H1 (cell line): ENCODE measurements around the gene VIPR1. TPM values are rescaled to one million over a fixed set of nuclear protein-coding genes. Genes with fewer than 3 reads are reported as not detected.

ENCODE experiments used
- CTCF ChIA-PET: fragments of 300-600 bp; sonication (Branson Sonifier 250); formaldehyde crosslinking; loops from one replicate; lab custom pipeline; 2021; ENCODE audit not compliant: partially characterized antibody; lab: Charles Lee
- POLR2A ChIA-PET: fragments of 300-600 bp; sonication (Branson Sonifier 250); formaldehyde crosslinking; loops from one replicate; lab custom pipeline; 2021; ENCODE audit warnings: inconsistent platforms; ENCODE audit not compliant: partially characterized antibody; lab: Charles Lee
- DNase-seq, 2 experiments: peaks; one replicate each; pipeline versions ENCODE4 v3.0.0 to v3.0.0-alpha.2; 2010 to 2022; ENCODE audit warnings: low spot score in 2 of 2, low read depth in 1 of 2, mixed read lengths in 1 of 2
- FAIRE-seq: peaks from 2 replicates; lab custom pipeline; 2011; peaks lifted over from hg19 to GRCh38; lab: Jason Lieb, UNC
- H2AFZ ChIP-seq: 2 replicates; pipeline ENCODE4 v1.8.1; 2012; ENCODE audit warnings: low read length, inconsistent platforms
- H2AK5ac ChIP-seq: 2 replicates; pipeline ENCODE4 v1.6.1; 2013; ENCODE audit warnings: low read depth, low read length
- H2BK120ac ChIP-seq: replicated peaks from 2 replicates; pipeline ENCODE3; 2013; ENCODE audit warnings: low read depth, low read length, inconsistent platforms
- H2BK12ac ChIP-seq: 2 replicates; pipeline ENCODE4 v1.6.1; 2013; ENCODE audit warnings: low read depth, low read length
- H2BK15ac ChIP-seq: 2 replicates; pipeline ENCODE4 v1.6.1; 2013; ENCODE audit warnings: low read length
- H2BK20ac ChIP-seq: 2 replicates; pipeline ENCODE4 v1.6.1; 2013; ENCODE audit warnings: low read length
- H2BK5ac ChIP-seq: 2 replicates; pipeline ENCODE4 v1.6.1; 2013; ENCODE audit warnings: low read depth, low read length
- H3K14ac ChIP-seq: 2 replicates; pipeline ENCODE4 v1.6.1; 2013; ENCODE audit warnings: inconsistent platforms; ENCODE audit not compliant: insufficient read length
- H3K18ac ChIP-seq: 2 replicates; pipeline ENCODE4 v1.6.1; 2013; ENCODE audit warnings: low read length; ENCODE audit errors: extremely low read depth
- H3K23ac ChIP-seq: 2 replicates; pipeline ENCODE4 v1.6.1; 2013; ENCODE audit warnings: inconsistent platforms; ENCODE audit not compliant: insufficient read length
- H3K23me2 ChIP-seq: 2 replicates; pipeline ENCODE4 v1.6.1; 2013; ENCODE audit warnings: low read depth, low read length
- H3K27ac ChIP-seq: 2 replicates; pipeline ENCODE4 v1.6.1; 2011; ENCODE audit warnings: low read depth, low read length, inconsistent platforms
- H3K27me3 ChIP-seq, 4 experiments: replicated peaks in 1 of 4; 1 replicate in 1 of 4; 2 replicates in 3 of 4; pipeline versions ENCODE4 v1.6.1 to v1.8.1; 2011 to 2013; ENCODE audit warnings: low read length in 3 of 4, mild to moderate bottlenecking in 3 of 4, inconsistent platforms in 2 of 4, mixed read lengths in 2 of 4, moderate library complexity in 1 of 4; ENCODE audit not compliant: control insufficient read depth in 3 of 4, insufficient read depth in 3 of 4; ENCODE audit errors: extremely low read depth in 1 of 4
- H3K36me3 ChIP-seq, 4 experiments: 2 replicates each; pipeline versions ENCODE4 v1.6.1 to v1.8.1; 2011 to 2013; ENCODE audit warnings: mild to moderate bottlenecking in 4 of 4, low read length in 3 of 4, moderate library complexity in 2 of 4, control low read depth in 1 of 4, inconsistent platforms in 1 of 4; ENCODE audit not compliant: insufficient read depth in 4 of 4, control insufficient read depth in 2 of 4
- H3K4ac ChIP-seq: replicated peaks from 2 replicates; pipeline ENCODE3; 2013; ENCODE audit warnings: low read length, low read depth, mixed read lengths, inconsistent platforms; ENCODE audit not compliant: insufficient read length
- H3K4me1 ChIP-seq, 4 experiments: replicated peaks in 1 of 4; 1 replicate in 1 of 4; 2 replicates in 3 of 4; pipeline versions ENCODE4 v1.6.1 to v1.8.1; 2011 to 2013; ENCODE audit warnings: low read length in 3 of 4, inconsistent platforms in 2 of 4, mixed read lengths in 1 of 4; ENCODE audit not compliant: insufficient read depth in 4 of 4, control insufficient read depth in 3 of 4
- H3K4me2 ChIP-seq, 2 experiments: 2 replicates each; pipeline versions ENCODE4 v1.6.1 to v1.8.1; 2011 to 2013; ENCODE audit warnings: low read depth in 2 of 2, low read length in 2 of 2, control low read depth in 1 of 2, inconsistent platforms in 1 of 2, mild to moderate bottlenecking in 1 of 2; ENCODE audit not compliant: insufficient read depth in 1 of 2
- H3K4me3 ChIP-seq, 4 experiments: fragments of 200-600, 300-600 bp in 1 of 4; sonication (generic), shearing (Covaris generic), sonication (Bioruptor Twin) in 1 of 4; 2 replicates each; pipeline versions ENCODE4 v1.5.1 to v1.8.1; 2011 to 2016; ENCODE audit warnings: low read length in 4 of 4, low read depth in 3 of 4, control low read depth in 2 of 4, inconsistent platforms in 2 of 4, mild to moderate bottlenecking in 2 of 4, mixed read lengths in 1 of 4, moderate library complexity in 1 of 4; ENCODE audit not compliant: insufficient read depth in 2 of 4; ENCODE audit errors: extremely low read depth in 1 of 4
- H3K56ac ChIP-seq: replicated peaks from 2 replicates; pipeline ENCODE3; 2013; ENCODE audit warnings: low read depth, mild to moderate bottlenecking, mixed read lengths, low read length, inconsistent platforms; ENCODE audit not compliant: insufficient read length
- H3K79me1 ChIP-seq: 2 replicates; pipeline ENCODE4 v1.6.1; 2013; ENCODE audit warnings: low read depth, low read length, control low read depth
- H3K79me2 ChIP-seq, 2 experiments: 2 replicates each; pipeline versions ENCODE4 v1.6.1 to v1.8.1; 2012 to 2013; ENCODE audit warnings: low read length in 2 of 2, mild to moderate bottlenecking in 2 of 2, inconsistent platforms in 1 of 2; ENCODE audit not compliant: insufficient read depth in 2 of 2, control insufficient read depth in 1 of 2
- H3K9ac ChIP-seq, 4 experiments: replicated peaks in 1 of 4; 1 replicate in 1 of 4; 2 replicates in 3 of 4; pipeline versions ENCODE4 v1.6.1 to v1.8.1; 2011 to 2013; ENCODE audit warnings: low read depth in 3 of 4, low read length in 3 of 4, control low read depth in 2 of 4, mild to moderate bottlenecking in 2 of 4, moderate library complexity in 2 of 4, inconsistent platforms in 1 of 4; ENCODE audit errors: extremely low read depth in 1 of 4
- H3K9me3 ChIP-seq, 2 experiments: 2 replicates each; pipeline versions ENCODE4 v1.6.1 to v1.8.1; 2012 to 2013; ENCODE audit warnings: mild to moderate bottlenecking in 2 of 2, moderate library complexity in 2 of 2, control low read depth in 1 of 2, inconsistent platforms in 1 of 2, low read depth in 1 of 2, low read length in 1 of 2, mixed read lengths in 1 of 2; ENCODE audit not compliant: insufficient read depth in 2 of 2
- H4K20me1 ChIP-seq, 2 experiments: replicated peaks in 1 of 2; 2 replicates each; pipeline versions ENCODE3 to v1.8.1; 2011 to 2013; ENCODE audit warnings: inconsistent platforms in 2 of 2, low read length in 2 of 2, mild to moderate bottlenecking in 1 of 2; ENCODE audit not compliant: insufficient read depth in 2 of 2, control insufficient read depth in 1 of 2
- H4K5ac ChIP-seq: 2 replicates; pipeline ENCODE4 v1.6.1; 2013; ENCODE audit warnings: low read length, low read depth, mixed read lengths, inconsistent platforms; ENCODE audit not compliant: insufficient read length
- H4K8ac ChIP-seq: 2 replicates; pipeline ENCODE4 v1.8.0; 2013; ENCODE audit warnings: mild to moderate bottlenecking, moderate library complexity, low read length, inconsistent platforms; ENCODE audit not compliant: insufficient read depth; ENCODE audit errors: extremely low read depth
- H4K91ac ChIP-seq: replicated peaks from 2 replicates; pipeline ENCODE3; 2013; ENCODE audit warnings: low read length, mixed read lengths, inconsistent platforms; ENCODE audit not compliant: insufficient read length
- GABPA ChIP-seq: IDR thresholded peaks from 2 replicates; pipeline ENCODE4 v1.6.1; 2011; ENCODE audit warnings: mild to moderate bottlenecking, low read length, moderate library complexity, borderline replicate concordance; ENCODE audit not compliant: insufficient read depth
- KDM1A ChIP-seq: fragments of 200-600, 300-600 bp; sonication (generic); IDR thresholded peaks from 2 replicates; pipeline ENCODE4 v1.7.1; 2016; ENCODE audit warnings: mild to moderate bottlenecking, low read length, borderline replicate concordance
- WGBS, 2 experiments: shearing (Covaris generic) in 1 of 2; methylation state at CpG; one replicate each; pipeline versions ENCODE4 v1.1.6 to v1.1.7; 2013 to 2015; ENCODE audit warnings: low lambda C conversion rate in 2 of 2, mixed read lengths in 2 of 2, inconsistent platforms in 1 of 2, low coverage in 1 of 2, missing lambda C conversion rate in 1 of 2; ENCODE audit not compliant: insufficient replicate concordance in 2 of 2, insufficient coverage in 1 of 2, insufficient read length in 1 of 2; ENCODE audit errors: extremely low coverage in 1 of 2, missing lambda C conversion rate in 1 of 2; 5-methylcytosine and 5-hydroxymethylcytosine counted together
- polyA plus RNA-seq, 7 experiments: library from polyadenylated mRNA; depleted of rRNA in 3 of 7; stranded (reverse) in 5 of 7; unstranded in 2 of 7; fragments of >200 nt in 5 of 7; fragments of 200-250 nt in 2 of 7; gene quantifications; 1 replicate in 5 of 7; 2 replicates in 1 of 7; 4 replicates in 1 of 7; pipeline versions ENCODE4 v1.2.1 to v1.2.3, GENCODE V29; 2011 to 2013; ENCODE audit warnings: missing spikeins in 2 of 7, mixed read lengths in 2 of 7
- total RNA-seq: library from RNA; stranded (reverse); fragmentation: NEBNext Ultra II Directional; extraction: Animal tissue kit (Norgen Biotek cat#: 25700); gene quantifications from 2 replicates; pipeline ENCODE4 v1.2.1, GENCODE V29; 2021

VIPR1 gene
- total and polyA plus RNA-seq, 2 of the 8 experiments (the other 6 are each of a cell fraction or from before 2014, with no cell fraction given) = 7.8 to 10.1 TPM

DNA sequence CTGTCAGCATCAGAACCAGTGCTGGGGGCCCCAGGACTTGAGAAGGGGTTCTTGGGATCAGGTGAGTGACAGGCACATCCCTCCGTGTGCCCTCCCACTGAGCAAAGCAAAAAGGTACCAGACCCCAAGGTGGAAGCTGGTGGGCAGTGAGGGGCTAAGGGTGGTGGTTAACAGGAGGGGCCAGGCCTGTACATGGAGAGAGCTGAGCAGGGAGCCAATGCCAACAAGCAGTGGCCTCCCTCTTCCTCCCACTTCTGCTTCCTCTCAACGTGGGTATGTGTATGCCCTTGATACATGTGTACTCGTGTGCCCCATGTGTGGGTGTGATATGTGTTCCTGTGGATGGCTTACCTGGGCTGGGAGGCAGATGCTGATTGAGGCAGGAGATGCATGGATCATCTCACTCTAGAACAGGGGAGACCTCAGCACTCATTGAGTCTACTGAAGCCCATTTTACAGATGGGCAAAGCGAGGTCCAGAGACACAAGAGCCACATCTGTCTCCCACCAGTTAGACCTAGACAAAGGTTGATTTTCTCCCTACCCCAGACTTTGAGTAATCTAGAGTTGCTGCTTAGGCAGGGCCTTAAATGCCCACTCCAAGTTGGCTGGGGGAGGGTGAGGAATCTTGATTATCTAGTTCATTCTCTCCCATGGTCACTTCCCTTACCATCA is 945 bp downstream of the VIPR1 start:
- H3K79me2 ChIP-seq = no peaks in the 10 kb centered on the region
- H2BK20ac ChIP-seq = no peak overlapping the region
- no peak overlapping the region for H2BK5ac ChIP-seq
- H3K9ac ChIP-seq = no peak overlapping the region
- peak overlapping the region; percentile 98 for H2AK5ac ChIP-seq
- POLR2A ChIA-PET = interaction anchor here (1.2 kb wide), 1 partner anchor 45 kb away, joined by 5 read pairs; no protein-coding TSS in a partner anchor
- no peak overlapping the region for H3K14ac ChIP-seq
- no peak overlapping the region for H2AFZ ChIP-seq
- no peak overlapping the region for H4K8ac ChIP-seq
- no peak overlapping the region for H2BK120ac ChIP-seq
- peak overlapping the region; percentile 68; the same call in 1 of the 2 replicates for H2BK12ac ChIP-seq
- peaks cover 0 to 46% (median 35%) of the 10 kb centered on the region in 4 experiments; a peak in 6 of 7 replicates for H3K27me3 ChIP-seq
- peak overlapping the region; percentile 45 for H4K91ac ChIP-seq
- H4K5ac ChIP-seq = no peak overlapping the region
- TF ChIP-seq KDM1A (peak; percentile 52; the same call in 1 of the 2 replicates), GABPA (no peak)
- TF ChIP-seq, all 59 proteins: peak for 1
- Histone ChIP-seq H3K4me3 (peak overlapping the region; percentile 50 to 77 (median 68)), H3K9me3 (no peaks in the 10 kb centered on the region), H3K27ac (no peak overlapping the region), H3K23me2 (peaks cover 19% of the 10 kb centered on the region), H3K79me1 (no peaks in the 10 kb centered on the region), H3K56ac (no peak overlapping the region), H3K4me2 (peak overlapping the region; percentile 67 to 98), H3K23ac (no peak overlapping the region), H3K36me3 (no peaks in the 10 kb centered on the region), H2BK15ac (peak overlapping the region; percentile 92), H3K4me1 (peaks cover 0 to 12% (median 2%) of the 10 kb centered on the region in 4 experiments; a peak in 3 of 7 replicates), H3K4ac (no peak overlapping the region), H4K20me1 (peaks cover 0 to 4% of the 10 kb centered on the region in 2 experiments), H3K18ac (no peak overlapping the region)
- 72% methylated on average over 4 of the region's 4 CpGs; no CpG with 5 or more reads in 1 of the 2 experiments for WGBS, 2 experiments
- FAIRE-seq = no peak
- CTCF ChIA-PET = interaction anchor here (0.6 to 4.5 kb wide), 7 partner anchors 10 to 403 kb away, joined by 3 to 52 read pairs (median 5); no protein-coding TSS in a partner anchor
- no peak for DNase-seq
